ENCODE data around the gene FLYWCH1.

Gene FLYWCH1

GRCh38 chr16:2955438-2955778 is 43.7 kb downstream of the FLYWCH1 start:
- no peak for DNase-seq

GRCh38 chr16:2955779-2956578 is 44.2 kb downstream of the FLYWCH1 start:
- peak; percentile 89 for DNase-seq

- no peak for DNase-seq
Observed at GRCh38 chr16:2956579-2956956, 44.8 kb downstream of the FLYWCH1 start.

- no peak for DNase-seq
Observed at GRCh38 chr16:2959206-2959605, 47.5 kb downstream of the FLYWCH1 start.

- no peak for DNase-seq
Observed at GRCh38 chr16:2960183-2961010, 48.7 kb downstream of the FLYWCH1 start.

- DNase-seq, result no peak
Observed at GRCh38 chr16:2962334-2963073, 50.8 kb downstream of the FLYWCH1 start.

- DNase-seq, result peak in 1 of 3 donors; percentile 28
Observed at GRCh38 chr16:2963074-2963722, 51.5 kb downstream of the FLYWCH1 start.

- DNase-seq, result peak; percentile 49 to 75 (median 53)
Observed at GRCh38 chr16:2963723-2964474, 52.2 kb downstream of the FLYWCH1 start, which contains the start of gene KREMEN2. KREMEN2 (plus strand) TSS chr16:2964275; CDS start chr16:2964521, 246 bp downstream.

- peak in 2 of 3 donors; percentile 35 to 55 for DNase-seq
Observed at GRCh38 chr16:2964475-2965336, 53.0 kb downstream of the FLYWCH1 start.

GRCh38 chr16:2966043-2966807 is 54.5 kb downstream of the FLYWCH1 start:
- no peak for DNase-seq

- DNase-seq, result peak; percentile 34 to 50 (median 43)
Observed at GRCh38 chr16:2966808-2967191, 55.1 kb downstream of the FLYWCH1 start.

GRCh38 chr16:2967211-2967631 is 55.5 kb downstream of the FLYWCH1 start:
- DNase-seq, result no peak

GRCh38 chr16:2967721-2968161 is 56.0 kb downstream of the FLYWCH1 start:
- DNase-seq, result no peak

GRCh38 chr16:2968368-2968737 is 56.6 kb downstream of the FLYWCH1 start:
- peak in 2 of 3 donors; percentile 15 to 37 for DNase-seq

- peak; percentile 96 to 98 (median 98) for DNase-seq
Observed at GRCh38 chr16:2968738-2969544, 57.2 kb downstream of the FLYWCH1 start, which contains the start of gene PAQR4. PAQR4 (plus strand) TSS chr16:2969348; CDS start chr16:2969675, 327 bp downstream.

- DNase-seq, result peak; percentile 92 to 97 (median 95)
Observed at GRCh38 chr16:2969545-2970521, 58.1 kb downstream of the FLYWCH1 start.

- DNase-seq, result no peak
Observed at GRCh38 chr16:2970563-2970962, 58.8 kb downstream of the FLYWCH1 start.

All from suppressor macrophage treated with lipopolysaccharide for 1 hour (primary cell).